Ovary (tissue), 3 donors: Measurements from ENCODE around the gene LARGE1.

Experiments
- EP300 ChIP-seq: sonication (generic); formaldehyde crosslinking; IDR thresholded peaks from one replicate; pipeline ENCODE4 v1.6.1; 2017; ENCODE audit warnings: antibody characterized with exemption
- POLR2A ChIP-seq: fragments of 450-650 bp; IDR thresholded peaks from one replicate; pipeline ENCODE4 v1.6.1; 2017; ENCODE audit warnings: antibody characterized with exemption, mild to moderate bottlenecking, moderate library complexity
- TF ChIP-seq, protein P1 (sequence below), 3 donors: fragments of 450-650 bp in 2 of 3; fragments of 200-600 bp in 1 of 3; IDR thresholded peaks; one replicate each; pipeline versions ENCODE4 v1.5.1 to v1.8.0; 2016 to 2022; ENCODE audit warnings: antibody characterized with exemption in 3 of 3, mild to moderate bottlenecking in 1 of 3
- donor health status: DM: no; HTN: no; CAD: no.

- TF ChIP-seq, protein P1, sequence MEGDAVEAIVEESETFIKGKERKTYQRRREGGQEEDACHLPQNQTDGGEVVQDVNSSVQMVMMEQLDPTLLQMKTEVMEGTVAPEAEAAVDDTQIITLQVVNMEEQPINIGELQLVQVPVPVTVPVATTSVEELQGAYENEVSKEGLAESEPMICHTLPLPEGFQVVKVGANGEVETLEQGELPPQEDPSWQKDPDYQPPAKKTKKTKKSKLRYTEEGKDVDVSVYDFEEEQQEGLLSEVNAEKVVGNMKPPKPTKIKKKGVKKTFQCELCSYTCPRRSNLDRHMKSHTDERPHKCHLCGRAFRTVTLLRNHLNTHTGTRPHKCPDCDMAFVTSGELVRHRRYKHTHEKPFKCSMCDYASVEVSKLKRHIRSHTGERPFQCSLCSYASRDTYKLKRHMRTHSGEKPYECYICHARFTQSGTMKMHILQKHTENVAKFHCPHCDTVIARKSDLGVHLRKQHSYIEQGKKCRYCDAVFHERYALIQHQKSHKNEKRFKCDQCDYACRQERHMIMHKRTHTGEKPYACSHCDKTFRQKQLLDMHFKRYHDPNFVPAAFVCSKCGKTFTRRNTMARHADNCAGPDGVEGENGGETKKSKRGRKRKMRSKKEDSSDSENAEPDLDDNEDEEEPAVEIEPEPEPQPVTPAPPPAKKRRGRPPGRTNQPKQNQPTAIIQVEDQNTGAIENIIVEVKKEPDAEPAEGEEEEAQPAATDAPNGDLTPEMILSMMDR (IDR thresholded peaks at IDR 0.05) = no peak
- no peak for TF ChIP-seq POLR2A
- no peak for TF ChIP-seq EP300
Observed at GRCh38 chr22:33653532-33654063, 266.7 kb downstream of the LARGE1 start.
